ENCODE data around the gene TRAPPC14. TPM values are rescaled to one million over a fixed set of nuclear protein-coding genes. Genes with fewer than 3 reads are reported as not detected.
"Not testable (repeated sequence)": the region's sequence is repeated elsewhere in the genome, so short reads cannot be mapped to it uniquely, and the experiment has no call there.

The TRAPPC14 gene
- total and polyA plus RNA-seq, 4 donors: 2.8 to 9.7 (median 5.2) TPM

- TF ChIP-seq REST (IDR thresholded peaks at IDR 0.05) (no peak), EGR1 (IDR thresholded peaks at IDR 0.05; ENCODE audit: low read depth in 2 of 2) (no peak), SP1 (IDR thresholded peaks at IDR 0.05) (no peak), YY1 (IDR thresholded peaks at IDR 0.05) (no peak), FOXA1 (IDR thresholded peaks at IDR 0.05) (no peak), JUND (IDR thresholded peaks at IDR 0.05) (no peak)
- 81% methylated on average over 2 of the region's 2 CpGs for WGBS
- Histone ChIP-seq H3K27me3 (ENCODE audit: control insufficient read depth in 4 of 4, insufficient read depth in 4 of 4, low read length in 3 of 4) (no peaks in the 10 kb centered on the region), H3K4me3 (ENCODE audit: low read depth in 1 of 3, low read length in 3 of 3) (no peak overlapping the region), H3K9ac (ENCODE audit: low read depth in 1 of 2, low read length in 2 of 2) (no peak overlapping the region), H3K36me3 (ENCODE audit: control insufficient read depth in 4 of 4, insufficient read depth in 3 of 4, low read depth in 1 of 4, low read length in 3 of 4) (no peaks in the 10 kb centered on the region), H3K9me3 (ENCODE audit: control insufficient read depth in 4 of 4, low read length in 3 of 4) (no peaks in the 10 kb centered on the region), H3K27ac (ENCODE audit: low read depth in 1 of 2, low read length in 2 of 2) (no peak overlapping the region), H3K4me1 (ENCODE audit: control insufficient read depth in 4 of 4, insufficient read depth in 4 of 4, low read length in 3 of 4) (peaks cover 0 to under 1% (median under 1%) of the 10 kb centered on the region in 4 donors)
- DNase-seq (ENCODE audit: low spot score): no peak
Observed at GRCh38 chr7:100195222-100195621, 36.7 kb upstream of the TRAPPC14 start.

GRCh38 chr7:100192969-100193368 is 34.4 kb upstream of the TRAPPC14 start:
- Histone ChIP-seq H3K27ac (ENCODE audit: low read depth in 1 of 2, low read length in 2 of 2) (no peak overlapping the region), H3K9ac (ENCODE audit: low read depth in 1 of 2, low read length in 2 of 2) (no peak overlapping the region), H3K4me3 (ENCODE audit: low read depth in 1 of 3, low read length in 3 of 3) (no peak overlapping the region), H3K4me1 (ENCODE audit: control insufficient read depth in 4 of 4, insufficient read depth in 4 of 4, low read length in 3 of 4) (no peaks in the 10 kb centered on the region), H3K36me3 (ENCODE audit: control insufficient read depth in 4 of 4, insufficient read depth in 3 of 4, low read depth in 1 of 4, low read length in 3 of 4) (no peaks in the 10 kb centered on the region), H3K9me3 (ENCODE audit: control insufficient read depth in 4 of 4, low read length in 3 of 4) (no peaks in the 10 kb centered on the region), H3K27me3 (ENCODE audit: control insufficient read depth in 4 of 4, insufficient read depth in 4 of 4, low read length in 3 of 4) (no peaks in the 10 kb centered on the region)
- no peak for DNase-seq (ENCODE audit: low spot score)
- no peak for TF ChIP-seq TAF1 (conservative IDR thresholded peaks at IDR 0.05)
- no peak for TF ChIP-seq NR2F2 (IDR thresholded peaks at IDR 0.05)
- TF ChIP-seq JUND (IDR thresholded peaks at IDR 0.05): no peak
- no peak for TF ChIP-seq SP1 (IDR thresholded peaks at IDR 0.05)
- no peak for TF ChIP-seq EGR1 (IDR thresholded peaks at IDR 0.05; ENCODE audit: low read depth in 2 of 2)
- TF ChIP-seq, protein P1, sequence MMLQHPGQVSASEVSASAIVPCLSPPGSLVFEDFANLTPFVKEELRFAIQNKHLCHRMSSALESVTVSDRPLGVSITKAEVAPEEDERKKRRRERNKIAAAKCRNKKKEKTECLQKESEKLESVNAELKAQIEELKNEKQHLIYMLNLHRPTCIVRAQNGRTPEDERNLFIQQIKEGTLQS (IDR thresholded peaks at IDR 0.05): no peak
- no peak for TF ChIP-seq REST (IDR thresholded peaks at IDR 0.05)
- no peak for TF ChIP-seq RXRA (IDR thresholded peaks at IDR 0.05)
- no peak for TF ChIP-seq FOXA1 (IDR thresholded peaks at IDR 0.05)
- TF ChIP-seq HNF4A (conservative IDR thresholded peaks at IDR 0.05): no peak
- TF ChIP-seq, protein P2, sequence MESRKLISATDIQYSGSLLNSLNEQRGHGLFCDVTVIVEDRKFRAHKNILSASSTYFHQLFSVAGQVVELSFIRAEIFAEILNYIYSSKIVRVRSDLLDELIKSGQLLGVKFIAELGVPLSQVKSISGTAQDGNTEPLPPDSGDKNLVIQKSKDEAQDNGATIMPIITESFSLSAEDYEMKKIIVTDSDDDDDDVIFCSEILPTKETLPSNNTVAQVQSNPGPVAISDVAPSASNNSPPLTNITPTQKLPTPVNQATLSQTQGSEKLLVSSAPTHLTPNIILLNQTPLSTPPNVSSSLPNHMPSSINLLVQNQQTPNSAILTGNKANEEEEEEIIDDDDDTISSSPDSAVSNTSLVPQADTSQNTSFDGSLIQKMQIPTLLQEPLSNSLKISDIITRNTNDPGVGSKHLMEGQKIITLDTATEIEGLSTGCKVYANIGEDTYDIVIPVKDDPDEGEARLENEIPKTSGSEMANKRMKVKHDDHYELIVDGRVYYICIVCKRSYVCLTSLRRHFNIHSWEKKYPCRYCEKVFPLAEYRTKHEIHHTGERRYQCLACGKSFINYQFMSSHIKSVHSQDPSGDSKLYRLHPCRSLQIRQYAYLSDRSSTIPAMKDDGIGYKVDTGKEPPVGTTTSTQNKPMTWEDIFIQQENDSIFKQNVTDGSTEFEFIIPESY (IDR thresholded peaks at IDR 0.05): no peak
- TF ChIP-seq, protein P3, sequence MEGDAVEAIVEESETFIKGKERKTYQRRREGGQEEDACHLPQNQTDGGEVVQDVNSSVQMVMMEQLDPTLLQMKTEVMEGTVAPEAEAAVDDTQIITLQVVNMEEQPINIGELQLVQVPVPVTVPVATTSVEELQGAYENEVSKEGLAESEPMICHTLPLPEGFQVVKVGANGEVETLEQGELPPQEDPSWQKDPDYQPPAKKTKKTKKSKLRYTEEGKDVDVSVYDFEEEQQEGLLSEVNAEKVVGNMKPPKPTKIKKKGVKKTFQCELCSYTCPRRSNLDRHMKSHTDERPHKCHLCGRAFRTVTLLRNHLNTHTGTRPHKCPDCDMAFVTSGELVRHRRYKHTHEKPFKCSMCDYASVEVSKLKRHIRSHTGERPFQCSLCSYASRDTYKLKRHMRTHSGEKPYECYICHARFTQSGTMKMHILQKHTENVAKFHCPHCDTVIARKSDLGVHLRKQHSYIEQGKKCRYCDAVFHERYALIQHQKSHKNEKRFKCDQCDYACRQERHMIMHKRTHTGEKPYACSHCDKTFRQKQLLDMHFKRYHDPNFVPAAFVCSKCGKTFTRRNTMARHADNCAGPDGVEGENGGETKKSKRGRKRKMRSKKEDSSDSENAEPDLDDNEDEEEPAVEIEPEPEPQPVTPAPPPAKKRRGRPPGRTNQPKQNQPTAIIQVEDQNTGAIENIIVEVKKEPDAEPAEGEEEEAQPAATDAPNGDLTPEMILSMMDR (IDR thresholded peaks at IDR 0.05; ENCODE audit: low read depth, low read length, missing input control): no peak
- TF ChIP-seq GABPA (IDR thresholded peaks at IDR 0.05 in 1 of 2, conservative IDR thresholded peaks at IDR 0.05 in 1 of 2): no peak
- no peak for TF ChIP-seq HNF4G (IDR thresholded peaks at IDR 0.05)
- 81% methylated on average over 3 of the region's 3 CpGs for WGBS

DNA sequence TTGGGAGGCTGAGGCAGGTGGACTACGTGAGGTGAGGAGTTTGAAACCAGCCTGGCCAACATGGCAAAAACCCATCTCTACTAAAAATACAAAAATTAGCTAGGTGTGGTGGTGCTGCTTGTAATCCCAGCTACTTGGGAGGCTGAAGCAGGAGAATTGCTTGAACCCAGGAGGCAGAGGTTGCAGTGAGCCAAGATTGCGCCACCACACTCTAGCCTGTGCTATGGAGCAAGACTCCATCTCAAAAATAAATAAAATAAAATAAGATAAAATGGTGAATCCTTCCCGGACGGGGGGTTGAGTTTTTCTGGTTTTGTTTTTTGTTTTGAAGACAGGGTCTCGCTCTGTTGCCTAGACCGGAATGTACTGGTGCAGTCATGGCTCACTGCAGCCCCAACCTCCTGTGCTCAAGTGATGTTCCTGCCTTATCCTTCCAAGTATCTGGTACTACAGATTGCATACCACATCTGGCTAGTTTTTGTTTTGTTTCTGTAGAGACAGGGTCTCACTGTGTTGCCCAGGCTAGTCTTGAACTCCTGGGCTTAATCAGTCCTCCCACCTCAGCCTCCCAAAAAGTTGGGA is 33.8 kb upstream of the TRAPPC14 start:
- H3K9ac ChIP-seq (ENCODE audit: low read depth in 1 of 2, low read length in 2 of 2); H3K27me3 ChIP-seq (ENCODE audit: control insufficient read depth in 4 of 4, insufficient read depth in 4 of 4, low read length in 3 of 4); DNase-seq (ENCODE audit: low spot score); H3K36me3 ChIP-seq (ENCODE audit: control insufficient read depth in 4 of 4, insufficient read depth in 3 of 4, low read depth in 1 of 4, low read length in 3 of 4); H3K9me3 ChIP-seq (ENCODE audit: control insufficient read depth in 4 of 4, low read length in 3 of 4); H3K4me1 ChIP-seq (ENCODE audit: control insufficient read depth in 4 of 4, insufficient read depth in 4 of 4, low read length in 3 of 4); H3K4me3 ChIP-seq (ENCODE audit: low read depth in 1 of 3, low read length in 3 of 3); H3K27ac ChIP-seq (ENCODE audit: low read depth in 1 of 2, low read length in 2 of 2): not testable (repeated sequence)
- WGBS: 92% methylated on average over 6 of the region's 6 CpGs

Data from liver (tissue), 9 donors.